GM12878 (cell line): Measurements from ENCODE around the gene NLN. TPM values are rescaled to one million over a fixed set of nuclear protein-coding genes. Genes with fewer than 3 reads are reported as not detected.

Experiments
- ATAC-seq: fragments of 200-7000 bp; cut with Tn5 transposase; 3 replicates; pipeline ENCODE4 v1.9.1; 2020; ENCODE audit warnings: mild to moderate bottlenecking, moderate library complexity
- BruUV-seq: library from RNA; stranded (reverse); fragments of 400-500 nt; replicated peaks from 2 replicates; lab custom pipeline; 2021; lab: Mats Ljungman, UMichigan
- CTCF ChIA-PET: fragments of 300-600 bp; sonication (Branson Sonifier 250); formaldehyde crosslinking; extraction: SDS; loops from one replicate; lab custom pipeline; 2021; ENCODE audit warnings: inconsistent platforms; lab: Yijun Ruan, JAX
- POLR2A ChIA-PET: fragments of 350-600 bp; formaldehyde crosslinking; extraction: SDS; loops from one replicate; lab custom pipeline; 2021; ENCODE audit warnings: inconsistent platforms; lab: Charles Lee
- RAD21 ChIA-PET: fragments of 300-600 bp; sonication (Branson Sonifier 250); formaldehyde crosslinking; loops from one replicate; lab custom pipeline; 2023; ENCODE audit warnings: antibody characterized with exemption; ENCODE audit not compliant: unreplicated experiment; lab: Charles Lee
- SMC1A ChIA-PET: fragments of 300-600 bp; sonication (Branson Sonifier 250); formaldehyde crosslinking; loops from one replicate; lab custom pipeline; 2023; ENCODE audit not compliant: unreplicated experiment, uncharacterized antibody; lab: Charles Lee
- DNase-seq: peaks from one replicate; pipeline ENCODE4 v3.0.0-alpha.2; 2011; ENCODE audit warnings: low read depth, low spot score
- FAIRE-seq: peaks from 3 replicates; lab custom pipeline; 2011; peaks lifted over from hg19 to GRCh38; lab: Jason Lieb, UNC
- H2AFZ ChIP-seq: 2 replicates; pipeline ENCODE4 v1.6.0; 2011; ENCODE audit warnings: low read depth, low read length, control low read depth; ENCODE audit not compliant: control insufficient read depth
- H3K27ac ChIP-seq: 2 replicates; pipeline ENCODE4 v1.5.1; 2011; ENCODE audit warnings: control low read depth; ENCODE audit not compliant: control insufficient read depth, insufficient read depth
- H3K27me3 ChIP-seq, 2 experiments: replicated peaks in 1 of 2; 2 replicates each; pipeline versions ENCODE4 v1.6.0 to v1.6.1; 2011; ENCODE audit warnings: low read length in 1 of 2; ENCODE audit not compliant: control insufficient read depth in 2 of 2, insufficient read depth in 2 of 2
- H3K36me3 ChIP-seq, 2 experiments: 2 replicates each; pipeline ENCODE4 v1.5.1; 2011; ENCODE audit warnings: low read length in 1 of 2; ENCODE audit not compliant: control insufficient read depth in 2 of 2, insufficient read depth in 2 of 2
- H3K4me1 ChIP-seq: 2 replicates; pipeline ENCODE4 v1.6.1; 2011; ENCODE audit warnings: mild to moderate bottlenecking, low read length, moderate library complexity, mixed read lengths; ENCODE audit not compliant: control insufficient read depth, insufficient read depth
- H3K4me2 ChIP-seq: 2 replicates; pipeline ENCODE4 v1.6.0; 2011; ENCODE audit warnings: control low read depth; ENCODE audit not compliant: control insufficient read depth, insufficient read depth
- H3K4me3 ChIP-seq: fragments of 200-600 bp; sonication (generic); 2 replicates; pipeline ENCODE4 v1.5.1; 2016
- H3K79me2 ChIP-seq: 2 replicates; pipeline ENCODE4 v1.6.0; 2011; ENCODE audit warnings: low read length; ENCODE audit not compliant: control insufficient read depth, insufficient read depth
- H3K9ac ChIP-seq: 2 replicates; pipeline ENCODE4 v1.8.0; 2011; ENCODE audit warnings: low read length, control low read depth, mixed read lengths; ENCODE audit not compliant: control insufficient read depth, insufficient read depth
- H3K9me3 ChIP-seq: replicated peaks from 3 replicates; pipeline ENCODE4 v1.5.1; 2011; ENCODE audit warnings: mild to moderate bottlenecking, low read length; ENCODE audit not compliant: control insufficient read depth, insufficient read depth
- H4K20me1 ChIP-seq: 2 replicates; pipeline ENCODE4 v1.6.0; 2011; ENCODE audit not compliant: control insufficient read depth, insufficient read depth
- ATF2 ChIP-seq: IDR thresholded peaks from 2 replicates; pipeline ENCODE4 v1.6.1; 2012; ENCODE audit warnings: low read length, inconsistent platforms
- DPF2 ChIP-seq: fragments of 450-650 bp; IDR thresholded peaks from 2 replicates; pipeline ENCODE4 v1.6.1; 2017; ENCODE audit warnings: mild to moderate bottlenecking
- ETV6 ChIP-seq, 2 experiments: fragments of 450-650 bp in 1 of 2; IDR thresholded peaks in 1 of 2; conservative IDR thresholded peaks in 1 of 2; 2 replicates each; pipeline ENCODE4 v1.6.1; 2014; ENCODE audit warnings: antibody characterized with exemption in 1 of 2, borderline replicate concordance in 1 of 2, low read depth in 1 of 2, mild to moderate bottlenecking in 1 of 2, moderate library complexity in 1 of 2
- GABPA ChIP-seq: IDR thresholded peaks from 2 replicates; pipeline ENCODE4 v1.6.1; 2014; ENCODE audit warnings: antibody characterized with exemption, low read depth, mild to moderate bottlenecking, inconsistent platforms
- HDGF ChIP-seq: fragments of 450-650 bp; IDR thresholded peaks from 2 replicates; pipeline ENCODE4 v1.6.1; 2016; ENCODE audit warnings: antibody characterized with exemption
- IKZF1 ChIP-seq: fragments of 450-650 bp; conservative IDR thresholded peaks from 2 replicates; pipeline ENCODE4 v1.6.1; 2017; ENCODE audit warnings: antibody characterized with exemption, mild to moderate bottlenecking
- IRF4 ChIP-seq: IDR thresholded peaks from 2 replicates; pipeline ENCODE4 v1.6.1; 2011; ENCODE audit warnings: low read depth, low read length
- KAT2A ChIP-seq: conservative IDR thresholded peaks from 2 replicates; pipeline ENCODE4 v1.6.1; 2011; ENCODE audit warnings: low read depth, low read length; ENCODE audit not compliant: control insufficient read depth
- MEF2A ChIP-seq: IDR thresholded peaks from 2 replicates; pipeline ENCODE4 v1.6.1; 2011; ENCODE audit warnings: low read depth, mild to moderate bottlenecking, low read length, moderate library complexity; ENCODE audit not compliant: insufficient read depth
- MEF2B ChIP-seq: fragments of 450-650 bp; IDR thresholded peaks from 2 replicates; pipeline ENCODE4 v1.6.1; 2018; ENCODE audit warnings: mild to moderate bottlenecking, moderate library complexity; ENCODE audit not compliant: partially characterized antibody, poor library complexity, severe bottlenecking
- PBX3 ChIP-seq: IDR thresholded peaks from 2 replicates; pipeline ENCODE4 v1.6.1; 2011; ENCODE audit warnings: mild to moderate bottlenecking, low read depth, low read length, moderate library complexity; ENCODE audit not compliant: insufficient replicate concordance
- PKNOX1 ChIP-seq: fragments of 450-650 bp; IDR thresholded peaks from 2 replicates; pipeline ENCODE4 v1.6.1; 2016; ENCODE audit warnings: mild to moderate bottlenecking
- PML ChIP-seq: IDR thresholded peaks from 2 replicates; pipeline ENCODE4 v1.6.1; 2012; ENCODE audit warnings: low read length, inconsistent platforms
- POLR2A ChIP-seq: IDR thresholded peaks from 2 replicates; pipeline ENCODE4 v1.6.1; 2011; ENCODE audit warnings: low read depth, mild to moderate bottlenecking, low read length
- RBBP5 ChIP-seq: fragments of 200-600 bp; sonication (generic); conservative IDR thresholded peaks from 2 replicates; pipeline ENCODE4 v1.6.1; 2016
- RUNX3 ChIP-seq: IDR thresholded peaks from 2 replicates; pipeline ENCODE4 v1.6.1; 2012; ENCODE audit warnings: low read length, inconsistent platforms
- ZNF217 ChIP-seq: fragments of 450-650 bp; IDR thresholded peaks from 2 replicates; pipeline ENCODE4 v1.6.1; 2017; ENCODE audit warnings: antibody characterized with exemption, mild to moderate bottlenecking
- ZNF274 ChIP-seq: IDR thresholded peaks from one replicate; pipeline ENCODE4 v1.8.0; 2011; ENCODE audit not compliant: insufficient read length, insufficient read depth
- ZNF622 ChIP-seq: fragments of 450-650 bp; IDR thresholded peaks from 2 replicates; pipeline ENCODE4 v1.6.1; 2017; ENCODE audit warnings: mild to moderate bottlenecking, inconsistent platforms
- ZZZ3 ChIP-seq: IDR thresholded peaks from 2 replicates; pipeline ENCODE4 v1.6.1; 2011; ENCODE audit warnings: low read depth; ENCODE audit not compliant: control insufficient read depth, insufficient read length
- WGBS: methylation state at CpG from one replicate; pipeline ENCODE4 v1.1.6; 2016; ENCODE audit warnings: low lambda C conversion rate; ENCODE audit not compliant: insufficient replicate concordance, insufficient coverage; ENCODE audit errors: missing lambda C conversion rate; 5-methylcytosine and 5-hydroxymethylcytosine counted together
- in situ Hi-C: fragments of 300-500 bp; cut with MboI; formaldehyde crosslinking; loops from 9 replicates; pipeline ENCODE4 v1.14.3; 2018; ENCODE audit warnings: mixed read lengths
- intact Hi-C: fragments of 100-400 bp; cut with micrococcal nuclease; formaldehyde crosslinking; loops from one replicate; pipeline ENCODE4 v1.14.2; 2022; ENCODE audit not compliant: unreplicated experiment
- polyA plus RNA-seq, 11 experiments: library from polyadenylated mRNA; depleted of rRNA in 4 of 11; unstranded in 6 of 11; stranded (reverse) in 5 of 11; fragments of >200 nt; fragmentation: Nextera tagmentation in 4 of 11; fragmentation: Illumina TruSeq in 1 of 11; extraction: Ambion mirVana in 4 of 11; extraction: Trizol in 1 of 11; gene quantifications; 1 replicate in 1 of 11; 2 replicates in 10 of 11; pipeline versions ENCODE4 v1.2.1 to v1.2.3, GENCODE V29; 2011 to 2016; ENCODE audit warnings: inconsistent platforms in 2 of 11, missing spikeins in 2 of 11, low read depth in 1 of 11
- total RNA-seq, 4 experiments: library from RNA; depleted of rRNA in 3 of 4; stranded (reverse); fragments of >200 nt in 3 of 4; fragmentation: Illumina TruSeq in 1 of 4; extraction: Trizol in 1 of 4; gene quantifications; 2 replicates each; pipeline versions ENCODE4 v1.2.1 to v1.2.3, GENCODE V29; 2013 to 2021

The NLN gene
- total and polyA plus RNA-seq, 10 of the 15 experiments (the other 5 are each of a cell fraction or from before 2014, with no cell fraction given): 6.8 to 56.9 (median 33.3) TPM

- no peak for TF ChIP-seq ETV6 (conservative IDR thresholded peaks at IDR 0.05 in 1 of 2, IDR thresholded peaks at IDR 0.05 in 1 of 2; ENCODE audit: borderline replicate concordance in 1 of 2, low read depth in 1 of 2)
- no peak for TF ChIP-seq GABPA
- no peak for TF ChIP-seq HDGF
- no peak for TF ChIP-seq PKNOX1
- no peak for TF ChIP-seq ATF2
- TF ChIP-seq IRF4: no peak
- TF ChIP-seq RUNX3: peak; percentile 85
- peak; percentile 60; the same call in 1 of the 2 replicates for TF ChIP-seq MEF2A
- TF ChIP-seq PML: no peak
- TF ChIP-seq, all 136 proteins: peak for 3
These were observed 22.7 kb upstream of the NLN start (continued) for GRCh38 chr5:65699338-65699737.

GRCh38 chr5:65702036-65702435 is 20.0 kb upstream of the NLN start:
- no TSS peak for BruUV-seq
- Histone ChIP-seq H3K4me3 (no peak overlapping the region), H2AFZ (no peak overlapping the region), H3K27me3 (no peaks in the 10 kb centered on the region), H4K20me1 (no peaks in the 10 kb centered on the region), H3K9me3 (no peaks in the 10 kb centered on the region; the same call in 2 of the 3 replicates), H3K79me2 (no peaks in the 10 kb centered on the region), H3K4me2 (no peak overlapping the region), H3K4me1 (no peaks in the 10 kb centered on the region), H3K36me3 (peaks cover 0 to 3% of the 10 kb centered on the region in 2 experiments; a peak in 1 of 4 replicates), H3K9ac (no peak overlapping the region), H3K27ac (no peak overlapping the region)
- in situ Hi-C loops (no loop called here), intact Hi-C loops (no loop called here)
- ChIA-PET RAD21 (interaction anchor here (1.1 kb wide), 1 partner anchor 63 kb away, joined by 3 read pairs; no protein-coding TSS in a partner anchor), SMC1A (no interaction called here), POLR2A (interaction anchor here (0.9 kb wide), 1 partner anchor 26 kb away, joined by 3 read pairs; no protein-coding TSS in a partner anchor), CTCF (no interaction called here)
- DNase-seq (no peak), FAIRE-seq (no peak), ATAC-seq (no peak)
- WGBS: 100% methylated on average over 3 of the region's 3 CpGs
- TF ChIP-seq ATF2 (no peak), ZNF274 (no peak), ZZZ3 (no peak), POLR2A (no peak), PBX3 (no peak), ZNF622 (no peak), DPF2 (no peak), KAT2A (no peak), MEF2B (no peak), ZNF217 (no peak), RBBP5 (no peak), IKZF1 (no peak)
